ENCODE measurements around the gene BASP1.

Gene BASP1

DNA sequence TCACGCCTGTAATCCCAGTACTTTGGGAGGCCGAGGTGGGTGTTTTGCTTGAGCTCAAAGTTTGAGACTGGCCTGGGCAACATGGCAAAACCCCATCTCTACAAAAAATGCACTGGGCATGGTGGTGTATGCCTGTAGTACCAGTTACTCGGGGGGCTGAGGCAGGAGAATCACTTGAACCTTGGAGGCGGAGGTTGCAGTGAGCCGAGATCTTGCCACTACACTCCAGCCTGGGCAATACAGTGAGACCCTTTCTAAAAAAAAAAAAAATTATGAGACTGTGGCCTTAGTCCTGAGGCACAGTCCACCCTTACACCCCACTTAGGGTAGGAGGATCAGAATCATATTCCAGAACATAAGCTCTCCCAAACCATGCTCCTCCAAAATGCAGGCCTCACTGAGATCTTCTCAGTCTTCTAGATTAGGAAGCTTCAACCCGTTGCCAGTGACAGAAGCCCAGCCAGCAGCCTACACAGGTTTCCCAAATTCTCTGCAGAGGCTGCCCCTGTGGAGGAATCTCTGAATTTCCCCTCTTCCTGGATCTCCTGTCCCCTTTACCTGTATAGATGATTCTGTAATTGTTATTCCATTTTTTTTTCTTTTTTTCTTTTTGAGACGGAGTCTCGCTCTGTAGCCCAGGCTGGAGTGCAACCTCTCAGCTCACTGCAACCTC lies 77.3 kb downstream of the BASP1 start:
- Histone ChIP-seq H3K36me3 (ENCODE audit: control insufficient read depth in 2 of 2, insufficient read depth in 1 of 2, low read length in 2 of 2) (no peaks in the 10 kb centered on the region), H3K4me1 (ENCODE audit: control insufficient read depth, insufficient read depth, low read length) (0 out of 2 replicates have a peak, but pooled peaks cover 2% of the 10 kb centered on the region), H3K4me3 (ENCODE audit: low read depth, low read length) (no peak overlapping the region), H3K27ac (ENCODE audit: extremely low read depth, low read depth, low read length) (no peak overlapping the region), H3K9me3 (ENCODE audit: control insufficient read depth, insufficient read depth, low read depth, low read length) (no peaks in the 10 kb centered on the region)
- ChIA-PET POLR2A (no interaction called here), CTCF (interaction anchor here (0.6 to 0.7 kb wide), 2 partner anchors 12 to 85 kb away, joined by 3 to 6 read pairs; no protein-coding TSS in a partner anchor)
- peak; percentile 94 for TF ChIP-seq ZNF121 (tag by site-specific recombination; IDR thresholded peaks at IDR 0.05)
- TF ChIP-seq SCRT1 (tag by site-specific recombination; IDR thresholded peaks at IDR 0.05; ENCODE audit: borderline replicate concordance), result no peak
- TF ChIP-seq, protein P1, sequence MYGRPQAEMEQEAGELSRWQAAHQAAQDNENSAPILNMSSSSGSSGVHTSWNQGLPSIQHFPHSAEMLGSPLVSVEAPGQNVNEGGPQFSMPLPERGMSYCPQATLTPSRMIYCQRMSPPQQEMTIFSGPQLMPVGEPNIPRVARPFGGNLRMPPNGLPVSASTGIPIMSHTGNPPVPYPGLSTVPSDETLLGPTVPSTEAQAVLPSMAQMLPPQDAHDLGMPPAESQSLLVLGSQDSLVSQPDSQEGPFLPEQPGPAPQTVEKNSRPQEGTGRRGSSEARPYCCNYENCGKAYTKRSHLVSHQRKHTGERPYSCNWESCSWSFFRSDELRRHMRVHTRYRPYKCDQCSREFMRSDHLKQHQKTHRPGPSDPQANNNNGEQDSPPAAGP (tag by site-specific recombination; IDR thresholded peaks at IDR 0.05), result no peak
- TF ChIP-seq, protein P2, sequence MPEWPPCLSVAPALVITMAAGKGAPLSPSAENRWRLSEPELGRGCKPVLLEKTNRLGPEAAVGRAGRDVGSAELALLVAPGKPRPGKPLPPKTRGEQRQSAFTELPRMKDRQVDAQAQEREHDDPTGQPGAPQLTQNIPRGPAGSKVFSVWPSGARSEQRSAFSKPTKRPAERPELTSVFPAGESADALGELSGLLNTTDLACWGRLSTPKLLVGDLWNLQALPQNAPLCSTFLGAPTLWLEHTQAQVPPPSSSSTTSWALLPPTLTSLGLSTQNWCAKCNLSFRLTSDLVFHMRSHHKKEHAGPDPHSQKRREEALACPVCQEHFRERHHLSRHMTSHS (tag by site-specific recombination; IDR thresholded peaks at IDR 0.05), result no peak
- no peak for TF ChIP-seq ZNF23 (tag by site-specific recombination; IDR thresholded peaks at IDR 0.05; ENCODE audit: borderline replicate concordance)
- TF ChIP-seq, protein P3, sequence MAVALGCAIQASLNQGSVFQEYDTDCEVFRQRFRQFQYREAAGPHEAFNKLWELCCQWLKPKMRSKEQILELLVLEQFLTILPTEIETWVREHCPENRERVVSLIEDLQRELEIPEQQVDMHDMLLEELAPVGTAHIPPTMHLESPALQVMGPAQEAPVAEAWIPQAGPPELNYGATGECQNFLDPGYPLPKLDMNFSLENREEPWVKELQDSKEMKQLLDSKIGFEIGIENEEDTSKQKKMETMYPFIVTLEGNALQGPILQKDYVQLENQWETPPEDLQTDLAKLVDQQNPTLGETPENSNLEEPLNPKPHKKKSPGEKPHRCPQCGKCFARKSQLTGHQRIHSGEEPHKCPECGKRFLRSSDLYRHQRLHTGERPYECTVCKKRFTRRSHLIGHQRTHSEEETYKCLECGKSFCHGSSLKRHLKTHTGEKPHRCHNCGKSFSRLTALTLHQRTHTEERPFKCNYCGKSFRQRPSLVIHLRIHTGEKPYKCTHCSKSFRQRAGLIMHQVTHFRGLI (tag by site-specific recombination; IDR thresholded peaks at IDR 0.05), result peak; percentile 98
- no peak for TF ChIP-seq ZSCAN30 (tag by site-specific recombination; IDR thresholded peaks at IDR 0.05)
- no peak for TF ChIP-seq KLF7 (tag by site-specific recombination; IDR thresholded peaks at IDR 0.05; ENCODE audit: borderline replicate concordance)

DNA sequence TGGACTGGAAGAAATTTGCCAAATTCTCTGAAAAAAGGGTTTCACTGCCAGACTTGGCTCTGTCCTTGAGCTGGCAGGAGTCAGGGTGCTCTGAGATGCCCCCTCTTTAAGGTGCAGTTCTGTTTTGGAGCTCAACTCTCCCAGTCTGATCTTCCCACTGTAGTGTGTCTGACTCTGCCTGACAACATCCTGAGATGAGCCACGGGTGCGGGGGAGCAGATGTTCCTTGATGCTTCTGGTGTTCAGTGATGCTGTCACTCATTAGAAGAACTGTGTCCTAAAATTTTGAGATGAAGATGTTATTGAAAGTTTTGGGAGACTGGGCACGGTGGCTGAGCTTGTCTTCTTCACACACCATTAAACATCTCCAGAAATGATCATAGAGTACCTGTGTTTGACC lies 78.2 kb downstream of the BASP1 start:
- no peak overlapping the region for H3K27ac ChIP-seq (ENCODE audit: extremely low read depth, low read depth, low read length)
- CTCF ChIA-PET, result interaction anchor here (0.7 kb wide), 1 partner anchor 15 kb away, joined by 3 read pairs; no protein-coding TSS in a partner anchor

DNA sequence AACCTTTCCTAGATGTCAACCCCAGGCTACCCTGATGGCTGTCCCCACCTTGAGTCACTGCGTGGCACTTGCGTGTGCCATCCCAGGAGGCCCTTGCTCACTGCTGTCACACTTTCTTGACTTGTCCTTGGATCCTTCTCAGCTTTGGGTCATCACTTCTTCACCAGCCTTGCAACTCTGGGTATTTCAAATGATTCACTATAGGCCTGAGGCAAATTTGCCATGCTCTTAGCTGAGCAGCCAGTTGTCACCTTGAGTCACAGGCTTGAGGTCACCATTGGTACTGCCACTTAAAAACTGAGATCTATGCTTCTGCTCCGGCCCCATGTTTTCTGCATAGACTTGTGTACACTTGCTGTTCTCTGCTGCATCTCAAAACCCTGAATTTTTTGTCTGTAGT lies 84.7 kb downstream of the BASP1 start:
- no peaks in the 10 kb centered on the region for H3K36me3 ChIP-seq (ENCODE audit: control insufficient read depth in 2 of 2, insufficient read depth in 1 of 2, low read length in 2 of 2)
- TF ChIP-seq ZBTB21 (tag by site-specific recombination; IDR thresholded peaks at IDR 0.05), result no peak
- TF ChIP-seq, protein P4, sequence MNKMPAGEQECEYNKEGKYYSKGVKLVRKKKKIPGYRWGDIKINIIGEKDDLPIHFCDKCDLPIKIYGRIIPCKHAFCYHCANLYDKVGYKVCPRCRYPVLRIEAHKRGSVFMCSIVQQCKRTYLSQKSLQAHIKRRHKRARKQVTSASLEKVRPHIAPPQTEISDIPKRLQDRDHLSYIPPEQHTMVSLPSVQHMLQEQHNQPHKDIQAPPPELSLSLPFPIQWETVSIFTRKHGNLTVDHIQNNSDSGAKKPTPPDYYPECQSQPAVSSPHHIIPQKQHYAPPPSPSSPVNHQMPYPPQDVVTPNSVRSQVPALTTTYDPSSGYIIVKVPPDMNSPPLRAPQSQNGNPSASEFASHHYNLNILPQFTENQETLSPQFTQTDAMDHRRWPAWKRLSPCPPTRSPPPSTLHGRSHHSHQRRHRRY (tag by site-specific recombination; IDR thresholded peaks at IDR 0.05), result no peak
- no peak for TF ChIP-seq ZNF747 (tag by site-specific recombination; IDR thresholded peaks at IDR 0.05)
- TF ChIP-seq ZNF184 (tag by site-specific recombination; IDR thresholded peaks at IDR 0.05), result peak; percentile 52; the same call in 1 of the 2 replicates
- TF ChIP-seq ZNF24 (tag by site-specific recombination; IDR thresholded peaks at IDR 0.05), result no peak
- TF ChIP-seq KLF9 (tag by site-specific recombination; IDR thresholded peaks at IDR 0.05; ENCODE audit: low read depth), result no peak
- peak overlapping the region; percentile 38; the same call in 1 of the 2 replicates for H3K27ac ChIP-seq (ENCODE audit: extremely low read depth, low read depth, low read length)
- peaks cover 32% of the 10 kb centered on the region for H3K4me1 ChIP-seq (ENCODE audit: control insufficient read depth, insufficient read depth, low read length)
- ChIA-PET CTCF (no interaction called here), POLR2A (no interaction called here)
- H3K9me3 ChIP-seq (ENCODE audit: control insufficient read depth, insufficient read depth, low read depth, low read length), result no peaks in the 10 kb centered on the region
- no peak overlapping the region for H3K4me3 ChIP-seq (ENCODE audit: low read depth, low read length)

More for the DNA sequence above, 78.2 kb downstream of the BASP1 start:
- no peak for TF ChIP-seq PRDM1 (tag by site-specific recombination; IDR thresholded peaks at IDR 0.05)
- Histone ChIP-seq H3K9me3 (ENCODE audit: control insufficient read depth, insufficient read depth, low read depth, low read length) (no peaks in the 10 kb centered on the region), H3K4me1 (ENCODE audit: control insufficient read depth, insufficient read depth, low read length) (0 out of 2 replicates have a peak, but pooled peaks cover 2% of the 10 kb centered on the region), H3K36me3 (ENCODE audit: control insufficient read depth in 2 of 2, insufficient read depth in 1 of 2, low read length in 2 of 2) (no peaks in the 10 kb centered on the region), H3K4me3 (ENCODE audit: low read depth, low read length) (no peak overlapping the region)
- POLR2A ChIA-PET, result no interaction called here

Data from HEK293 (cell line).